Measurements from ENCODE around the gene ZFYVE9.

Gene ZFYVE9

DNA sequence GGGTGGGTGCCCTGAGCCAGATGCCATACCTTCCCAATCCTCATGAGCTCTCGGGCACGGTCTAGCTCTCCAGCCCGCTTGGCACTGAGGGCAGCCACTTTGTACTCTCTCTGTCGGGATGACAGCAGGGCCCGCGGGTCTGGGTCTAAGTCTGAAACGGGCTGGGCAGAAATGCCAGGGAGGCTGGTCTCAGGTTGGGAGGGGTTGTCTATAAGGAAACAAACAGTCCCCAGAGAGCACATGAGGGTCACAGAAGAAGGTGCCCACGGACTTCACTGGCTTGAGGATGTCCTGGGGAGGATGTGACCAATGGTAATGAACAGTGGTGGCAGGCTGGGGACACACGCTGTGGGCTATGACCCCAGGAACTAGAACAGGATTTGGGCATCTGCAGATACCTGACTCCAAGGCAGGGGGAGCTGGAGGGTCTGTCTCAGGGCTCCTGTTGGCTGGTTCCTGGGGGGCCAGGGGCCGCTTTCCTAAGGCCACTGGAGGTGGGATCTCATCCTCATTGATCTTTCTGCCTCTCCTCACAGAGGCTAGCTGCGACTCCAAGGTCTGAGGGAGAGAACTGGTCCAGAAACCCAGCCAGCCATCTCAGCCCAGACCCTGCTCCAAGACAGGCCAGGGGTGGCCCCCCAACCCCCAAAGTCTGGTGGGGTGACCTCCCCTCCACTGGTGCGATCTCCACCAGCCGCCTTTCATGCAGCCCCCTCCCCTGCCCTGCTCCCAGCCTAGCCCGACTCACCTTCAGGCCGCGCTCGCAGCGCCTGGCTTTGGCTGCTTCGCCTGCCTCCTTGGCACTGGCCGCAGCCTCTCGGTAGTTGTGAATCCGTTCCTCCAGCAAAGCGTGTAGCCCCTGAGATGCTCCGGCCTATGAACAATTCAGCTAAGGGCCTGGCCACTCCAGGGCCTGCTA, 218.0 kb downstream of the ZFYVE9 start:
- TF ChIP-seq, protein P1, sequence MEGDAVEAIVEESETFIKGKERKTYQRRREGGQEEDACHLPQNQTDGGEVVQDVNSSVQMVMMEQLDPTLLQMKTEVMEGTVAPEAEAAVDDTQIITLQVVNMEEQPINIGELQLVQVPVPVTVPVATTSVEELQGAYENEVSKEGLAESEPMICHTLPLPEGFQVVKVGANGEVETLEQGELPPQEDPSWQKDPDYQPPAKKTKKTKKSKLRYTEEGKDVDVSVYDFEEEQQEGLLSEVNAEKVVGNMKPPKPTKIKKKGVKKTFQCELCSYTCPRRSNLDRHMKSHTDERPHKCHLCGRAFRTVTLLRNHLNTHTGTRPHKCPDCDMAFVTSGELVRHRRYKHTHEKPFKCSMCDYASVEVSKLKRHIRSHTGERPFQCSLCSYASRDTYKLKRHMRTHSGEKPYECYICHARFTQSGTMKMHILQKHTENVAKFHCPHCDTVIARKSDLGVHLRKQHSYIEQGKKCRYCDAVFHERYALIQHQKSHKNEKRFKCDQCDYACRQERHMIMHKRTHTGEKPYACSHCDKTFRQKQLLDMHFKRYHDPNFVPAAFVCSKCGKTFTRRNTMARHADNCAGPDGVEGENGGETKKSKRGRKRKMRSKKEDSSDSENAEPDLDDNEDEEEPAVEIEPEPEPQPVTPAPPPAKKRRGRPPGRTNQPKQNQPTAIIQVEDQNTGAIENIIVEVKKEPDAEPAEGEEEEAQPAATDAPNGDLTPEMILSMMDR (IDR thresholded peaks at IDR 0.05; ENCODE audit: control insufficient read depth, insufficient read depth, low read depth, low read length, missing control alignments) = no peak
- DNase-seq (ENCODE audit: low read depth) = no peak

DNA sequence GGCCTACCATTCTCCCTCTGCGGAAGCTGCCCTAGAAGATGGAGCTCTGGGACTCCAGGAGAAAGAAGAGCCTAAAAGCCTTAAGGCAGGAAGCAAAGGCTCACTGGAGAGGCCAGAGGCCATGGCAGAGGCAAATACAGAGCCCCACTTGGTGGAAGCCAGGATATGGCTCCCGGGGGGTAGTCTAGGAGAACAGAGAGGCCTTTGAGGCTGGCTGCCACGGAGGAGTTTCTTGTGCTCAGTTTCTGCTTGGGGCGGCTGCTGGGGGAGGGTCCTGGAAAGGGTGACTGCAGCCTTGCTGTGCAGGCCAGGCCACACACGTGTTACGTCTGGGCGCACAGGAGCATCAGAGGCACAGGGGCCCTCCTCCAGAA, 218.7 kb downstream of the ZFYVE9 start:
- no peak overlapping the region for H3K4me3 ChIP-seq (ENCODE audit: control insufficient read depth, low read depth, low read length)
- TF ChIP-seq, protein P1 (IDR thresholded peaks at IDR 0.05; ENCODE audit: control insufficient read depth, insufficient read depth, low read depth, low read length, missing control alignments) = no peak
- no peak for DNase-seq (ENCODE audit: low read depth)

More for the DNA sequence above, 218.0 kb downstream of the ZFYVE9 start:
- no peak overlapping the region for H3K4me3 ChIP-seq (ENCODE audit: control insufficient read depth, low read depth, low read length)

DNA sequence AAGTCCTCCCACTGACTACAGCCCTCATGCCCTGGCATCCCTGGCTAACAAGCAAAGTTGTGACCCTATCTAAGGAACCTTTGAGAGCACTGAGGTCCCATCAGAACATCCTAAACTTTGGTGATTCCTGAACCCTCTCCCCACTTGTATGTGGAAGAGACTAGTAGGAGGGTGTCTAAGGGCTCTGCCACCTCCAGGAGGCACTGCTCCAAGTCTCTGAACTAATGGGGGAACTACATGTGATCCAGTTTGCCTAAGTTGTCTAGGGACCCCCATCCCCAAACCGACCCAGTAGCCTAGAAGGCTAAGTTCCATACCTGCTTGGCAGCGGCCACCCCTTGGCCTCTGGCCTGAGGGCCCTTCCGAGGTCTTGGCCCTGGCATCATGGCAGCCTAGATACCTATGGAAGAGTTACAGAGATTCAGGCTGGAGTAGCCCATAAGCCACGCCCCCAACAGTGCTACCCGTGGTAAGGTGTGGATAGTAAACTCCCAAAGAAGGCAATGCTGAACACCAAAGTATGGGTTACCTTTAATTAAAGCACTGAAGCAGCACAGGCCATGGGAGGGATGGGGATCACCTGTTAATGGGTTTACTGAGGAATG, 222.4 kb downstream of the ZFYVE9 start:
- no peak for DNase-seq (ENCODE audit: low read depth)
- H3K4me3 ChIP-seq (ENCODE audit: control insufficient read depth, low read depth, low read length) = no peak overlapping the region
- TF ChIP-seq, protein P1 (IDR thresholded peaks at IDR 0.05; ENCODE audit: control insufficient read depth, insufficient read depth, low read depth, low read length, missing control alignments) = no peak

DNA sequence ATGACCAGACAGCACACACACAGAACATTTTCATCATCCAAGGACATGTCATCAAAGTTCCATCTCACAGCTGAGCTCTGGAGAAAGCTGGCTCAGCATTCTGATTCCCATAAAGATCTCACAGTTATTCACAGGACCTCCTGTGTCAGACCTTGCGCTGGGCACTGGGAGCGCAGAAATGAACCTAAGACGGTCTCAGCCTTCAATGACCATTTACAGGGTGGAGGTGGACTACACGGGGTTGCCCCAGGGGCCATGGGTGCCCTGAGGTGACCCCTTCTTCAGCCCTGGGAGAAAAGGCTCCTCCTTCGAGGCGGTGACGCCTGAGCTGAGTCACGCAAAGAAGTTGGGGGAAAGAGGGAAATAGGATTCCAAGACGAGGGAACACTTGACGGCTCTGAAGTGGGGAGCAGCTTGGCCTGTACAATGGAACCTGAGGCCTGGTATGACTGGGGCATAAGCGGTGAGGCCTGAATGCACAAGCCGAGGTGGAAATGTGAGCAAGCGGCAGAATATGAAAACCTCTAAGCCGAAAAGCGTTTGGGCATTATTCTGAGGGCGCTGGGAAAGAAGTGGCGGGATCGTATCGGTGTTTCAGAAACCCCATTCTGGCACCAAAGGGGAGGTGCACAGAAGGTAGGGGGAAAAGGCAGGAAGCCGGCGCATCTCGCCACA, 223.3 kb downstream of the ZFYVE9 start:
- DNase-seq (ENCODE audit: low read depth) = peak; percentile 10
- TF ChIP-seq, protein P1 (IDR thresholded peaks at IDR 0.05; ENCODE audit: control insufficient read depth, insufficient read depth, low read depth, low read length, missing control alignments) = no peak
- peak overlapping the region; percentile 82 for H3K4me3 ChIP-seq (ENCODE audit: control insufficient read depth, low read depth, low read length)

DNA sequence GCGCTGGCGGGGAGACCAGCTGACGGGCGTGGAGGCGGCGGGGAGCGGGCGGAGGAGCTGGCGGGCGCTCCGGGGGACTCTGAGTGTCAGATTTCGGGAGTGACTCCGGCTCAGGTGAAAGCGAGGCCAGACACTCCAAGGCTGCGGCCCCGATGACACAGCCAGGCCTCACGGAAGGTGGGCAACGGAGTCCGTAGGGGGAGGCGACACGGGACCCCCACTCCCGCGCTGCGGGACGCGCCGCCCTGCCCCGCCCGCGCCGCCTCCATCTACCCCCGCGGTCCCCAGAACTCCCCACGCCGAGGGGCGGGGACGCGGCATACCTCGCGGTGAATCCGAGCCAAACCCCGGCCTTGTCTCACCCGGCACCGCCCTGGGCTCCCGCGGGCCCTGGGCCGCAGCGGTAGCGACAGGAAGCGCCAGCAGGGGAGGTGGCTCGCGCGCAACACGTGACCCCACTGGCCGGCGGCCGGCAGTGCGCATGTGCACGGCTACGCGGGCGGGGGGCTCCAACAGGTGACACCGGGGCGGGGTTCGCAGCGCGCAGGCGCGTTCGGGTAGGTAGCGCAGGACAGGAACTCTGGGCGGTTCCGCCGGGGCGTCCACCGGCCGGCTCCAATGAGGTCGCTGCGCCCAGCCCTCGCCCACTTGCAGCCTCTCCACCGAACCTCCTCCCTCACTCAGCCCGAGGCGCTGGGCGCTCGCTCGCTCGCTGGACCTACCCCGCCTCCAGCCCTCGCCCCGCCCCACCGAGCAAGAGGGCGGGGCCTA, 224.0 kb downstream of the ZFYVE9 start, which contains the start of gene CC2D1B:
CC2D1B (minus strand) TSS at position 460 of the 771 bp plus-strand sequence. CDS start 1,585 bp downstream, outside the sequence.
- peak within 1 kb of the TSS; percentile 82 for H3K4me3 ChIP-seq (ENCODE audit: control insufficient read depth, low read depth, low read length)
- TF ChIP-seq, protein P1 (IDR thresholded peaks at IDR 0.05; ENCODE audit: control insufficient read depth, insufficient read depth, low read depth, low read length, missing control alignments) = no peak
- DNase-seq (ENCODE audit: low read depth) = peak; percentile 71

DNA sequence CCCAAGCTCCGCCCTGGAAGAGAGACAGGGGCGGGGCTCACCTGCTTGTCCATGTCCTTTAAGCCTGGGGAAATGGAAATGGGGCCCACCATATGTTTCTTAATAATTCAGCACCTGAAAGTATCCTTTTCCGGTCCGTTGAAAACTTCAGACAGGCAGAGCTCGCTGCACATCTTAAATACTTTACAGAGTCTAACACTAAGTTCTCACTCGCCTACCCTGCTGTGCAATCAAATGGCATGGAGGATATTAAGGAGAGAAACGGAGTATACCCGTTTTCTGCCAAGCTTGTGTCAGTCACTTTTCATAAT, 224.6 kb downstream of the ZFYVE9 start:
- TF ChIP-seq, protein P1 (IDR thresholded peaks at IDR 0.05; ENCODE audit: control insufficient read depth, insufficient read depth, low read depth, low read length, missing control alignments) = no peak
- DNase-seq (ENCODE audit: low read depth) = no peak
- H3K4me3 ChIP-seq (ENCODE audit: control insufficient read depth, low read depth, low read length) = peak overlapping the region; percentile 82

Measured in AG09309 (cell line).